Prostate gland (tissue), 2 donors: ENCODE measurements around the gene PLXNC1.

Experiments
- CTCF ChIP-seq, 4 experiments: fragments of 200-600 bp in 2 of 4; fragments of 450-650 bp in 2 of 4; sonication (generic) in 2 of 4; IDR thresholded peaks; 1 replicate in 3 of 4; 2 replicates in 1 of 4; pipeline ENCODE4 v1.5.1; 2016 to 2019; ENCODE audit warnings: antibody characterized with exemption in 4 of 4, mild to moderate bottlenecking in 2 of 4, moderate library complexity in 2 of 4
- POLR2A ChIP-seq: fragments of 450-650 bp; IDR thresholded peaks from one replicate; pipeline ENCODE4 v1.6.1; 2016; ENCODE audit warnings: antibody characterized with exemption, mild to moderate bottlenecking
- POLR2AphosphoS5 ChIP-seq: sonication (generic); formaldehyde crosslinking; IDR thresholded peaks from one replicate; pipeline ENCODE4 v1.6.1; 2017; ENCODE audit warnings: antibody characterized with exemption

GRCh38 chr12:94204499-94205247 lies 56.3 kb downstream of the PLXNC1 start:
- TF ChIP-seq CTCF (IDR thresholded peaks at IDR 0.05) (no peak), POLR2A (no peak), POLR2AphosphoS5 (no peak)
